Bronchial epithelial cell (primary cell): Measurements from ENCODE around the gene S100B. TPM values are rescaled to one million over a fixed set of nuclear protein-coding genes. Genes with fewer than 3 reads are reported as not detected.

ENCODE experiments used
- DNase-seq: peaks from one replicate; pipeline ENCODE4 v3.0.0-alpha.2; 2010; ENCODE audit warnings: low read depth
- FAIRE-seq: peaks from 2 replicates; lab custom pipeline; 2011; peaks lifted over from hg19 to GRCh38; lab: Jason Lieb, UNC
- H3K27me3 ChIP-seq: 2 replicates; pipeline ENCODE4 v1.5.1; 2011; ENCODE audit warnings: low read length; ENCODE audit not compliant: control insufficient read depth, insufficient read depth
- H3K36me3 ChIP-seq: 2 replicates; pipeline ENCODE4 v1.5.1; 2011; ENCODE audit warnings: low read length; ENCODE audit not compliant: control insufficient read depth, insufficient read depth
- H3K4me3 ChIP-seq: 2 replicates; pipeline ENCODE4 v1.5.1; 2011; ENCODE audit warnings: mild to moderate bottlenecking, low read depth, low read length, control low read depth
- CTCF ChIP-seq: IDR thresholded peaks from 2 replicates; pipeline ENCODE4 v1.5.1; 2011; ENCODE audit warnings: mild to moderate bottlenecking, moderate library complexity, low read length, control low read depth, inconsistent platforms; ENCODE audit not compliant: insufficient read depth, severe bottlenecking
- total RNA-seq: library from RNA; depleted of rRNA; stranded (reverse); fragments of >200 nt; gene quantifications from 2 replicates; pipeline ENCODE4 v1.2.1, GENCODE V29; 2014

S100B gene
- total RNA-seq, 1 donor from 2014 or later, result not detected

- FAIRE-seq, result no peak
- no peak for DNase-seq
- H3K4me3 ChIP-seq, result no peak overlapping the region
- TF ChIP-seq CTCF, result no peak
- no peaks in the 10 kb centered on the region for H3K36me3 ChIP-seq
- peaks cover 1% of the 10 kb centered on the region for H3K27me3 ChIP-seq
Observed at GRCh38 chr21:46619846-46620245, 15.0 kb upstream of the S100B start.

DNA sequence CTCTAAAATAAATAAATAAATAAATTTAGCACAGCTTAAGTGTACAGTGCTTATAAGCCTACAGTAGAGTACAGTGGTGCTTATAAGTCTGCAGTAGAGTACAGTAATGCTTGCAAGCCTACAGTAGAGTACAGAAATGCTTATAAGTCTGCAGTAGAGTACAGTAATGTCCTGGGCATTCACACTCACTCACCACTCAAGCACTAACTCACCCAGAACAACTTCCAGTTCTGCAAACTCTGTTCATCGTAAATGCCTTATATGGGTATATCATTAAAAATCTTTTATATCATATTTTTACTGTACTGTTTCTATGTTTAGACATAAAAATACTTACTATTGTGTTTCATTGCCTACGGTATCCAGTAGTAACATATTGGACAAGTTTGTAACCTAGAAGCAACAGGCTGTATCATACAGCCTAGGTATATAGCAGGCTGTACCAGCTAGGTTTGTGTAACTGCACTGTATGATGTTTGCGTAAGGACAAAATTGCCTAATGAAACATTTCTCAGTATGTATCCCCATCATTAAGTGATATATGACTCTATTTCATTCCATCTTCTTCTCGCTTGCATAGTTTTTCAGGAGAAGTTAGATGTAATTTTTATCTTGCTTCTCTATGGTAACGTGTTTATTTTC, 14.0 kb upstream of the S100B start:
- Histone ChIP-seq H3K4me3 (no peak overlapping the region), H3K27me3 (peaks cover 1% of the 10 kb centered on the region), H3K36me3 (no peaks in the 10 kb centered on the region)
- TF ChIP-seq CTCF, result no peak
- no peak for FAIRE-seq
- DNase-seq, result no peak

DNA sequence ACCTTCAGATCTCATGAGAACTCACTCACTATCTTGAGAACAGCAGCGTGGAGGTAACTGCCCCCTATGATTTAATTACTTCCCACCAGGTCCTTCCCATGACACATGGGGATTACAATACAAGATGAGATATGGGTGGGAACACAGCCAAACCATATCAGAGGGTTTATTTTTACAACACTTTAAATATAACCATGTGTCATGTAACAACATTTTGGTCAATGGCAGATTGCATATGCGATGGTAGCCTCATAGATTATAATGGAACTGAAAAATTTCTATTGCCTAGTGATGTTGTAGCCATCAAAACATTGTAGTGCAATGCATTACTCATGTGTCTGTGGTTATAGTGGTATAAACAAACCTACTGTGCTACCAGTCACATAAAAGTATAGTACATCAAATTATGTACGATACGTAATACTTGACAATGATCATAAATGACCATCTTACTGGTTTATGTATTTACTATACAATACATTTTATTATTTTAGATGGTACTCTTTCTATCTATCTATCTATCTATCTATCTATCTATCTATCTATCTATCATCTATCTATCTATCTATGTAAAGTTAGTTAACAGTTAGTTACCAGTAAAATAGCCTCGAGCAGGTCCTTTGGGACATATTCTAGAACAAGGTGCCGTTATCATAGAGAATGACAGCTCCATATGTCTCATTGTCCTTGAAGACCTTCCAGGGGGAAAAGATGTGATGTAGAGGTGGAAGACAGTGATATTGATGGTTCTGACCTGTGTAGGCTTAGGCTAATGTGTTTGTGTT, 12.6 kb upstream of the S100B start:
- no peaks in the 10 kb centered on the region for H3K36me3 ChIP-seq
- TF ChIP-seq CTCF, result no peak
- FAIRE-seq, result no peak
- peaks cover 1% of the 10 kb centered on the region for H3K27me3 ChIP-seq
- no peak overlapping the region for H3K4me3 ChIP-seq
- no peak for DNase-seq

GRCh38 chr21:46616656-46617055, 11.8 kb upstream of the S100B start:
- Histone ChIP-seq H3K27me3 (peaks cover 1% of the 10 kb centered on the region), H3K36me3 (no peaks in the 10 kb centered on the region), H3K4me3 (no peak overlapping the region)
- DNase-seq, result no peak
- no peak for TF ChIP-seq CTCF
- FAIRE-seq, result no peak

GRCh38 chr21:46616050-46616449, 11.2 kb upstream of the S100B start:
- Histone ChIP-seq H3K4me3 (no peak overlapping the region), H3K36me3 (no peaks in the 10 kb centered on the region), H3K27me3 (peaks cover 1% of the 10 kb centered on the region)
- TF ChIP-seq CTCF, result no peak
- no peak for DNase-seq
- no peak for FAIRE-seq
